Activated naive CD8-positive, alpha-beta T cell treated with anti-CD3 and anti-CD28 coated beads, Interleukin-2, amount 10 ng/mL, durations not matched to agents 7 days and 5 days (primary cell): ENCODE measurements around the gene UVSSA. TPM values are rescaled to one million over a fixed set of nuclear protein-coding genes. Genes with fewer than 3 reads are reported as not detected.

Experiments used
- ATAC-seq: fragments of 150-1000 bp; cut with Tn5 transposase; one replicate; pipeline ENCODE4 v1.10.0; 2021; ENCODE audit warnings: low read depth, moderate library complexity
- POLR2A ChIA-PET: fragments of 350-600 bp; sonication (Branson Sonifier 250); formaldehyde crosslinking; loops from one replicate; lab custom pipeline; 2021; ENCODE audit warnings: antibody characterized with exemption; lab: Charles Lee
- DNase-seq: peaks from one replicate; pipeline ENCODE4 v3.0.0; 2021
- H3K27ac Mint-ChIP-seq: one replicate; pipeline ENCODE4 v1.8.0; 2022; ENCODE audit warnings: mild to moderate bottlenecking, mixed read lengths
- H3K27me3 Mint-ChIP-seq: one replicate; pipeline ENCODE4 v1.8.0; 2022; ENCODE audit warnings: mild to moderate bottlenecking, moderate library complexity, mixed read lengths
- H3K36me3 Mint-ChIP-seq: one replicate; pipeline ENCODE4 v1.8.0; 2021; ENCODE audit warnings: mild to moderate bottlenecking, mixed read lengths
- H3K4me1 Mint-ChIP-seq: one replicate; pipeline ENCODE4 v1.8.0; 2021; ENCODE audit warnings: mixed read lengths
- H3K4me3 Mint-ChIP-seq: one replicate; pipeline ENCODE4 v1.8.0; 2022; ENCODE audit warnings: mild to moderate bottlenecking, moderate library complexity, mixed read lengths
- H3K9me3 Mint-ChIP-seq: one replicate; pipeline ENCODE4 v1.8.0; 2021; ENCODE audit warnings: mixed read lengths
- total RNA-seq, 2 experiments: library from RNA; stranded (reverse); gene quantifications; one replicate each; pipeline ENCODE4 v1.2.3, GENCODE V29; 2021

Gene UVSSA
- total RNA-seq, 2 experiments from 2014 or later = 30.0 to 30.9 TPM

- DNase-seq = no peak
- peaks cover 49% of the 10 kb centered on the region for H3K4me1 Mint-ChIP-seq
- H3K4me3 Mint-ChIP-seq = peak overlapping the region; percentile 81
- H3K9me3 Mint-ChIP-seq = no peaks in the 10 kb centered on the region
- no peak for ATAC-seq
- H3K36me3 Mint-ChIP-seq = peaks cover 33% of the 10 kb centered on the region
- peak overlapping the region; percentile 34 for H3K27ac Mint-ChIP-seq
- POLR2A ChIA-PET = interaction anchor here (0.6 to 2.3 kb wide), 4 partner anchors 19 to 646 kb away, joined by 3 to 8 read pairs (median 3); no protein-coding TSS in a partner anchor
- no peaks in the 10 kb centered on the region for H3K27me3 Mint-ChIP-seq
Measured at GRCh38 chr4:1310031-1310795, 36.8 kb upstream of the UVSSA start.

GRCh38 chr4:1310796-1311631 lies 36.0 kb upstream of the UVSSA start:
- POLR2A ChIA-PET = interaction anchor here (0.9 kb wide), 1 partner anchor 19 kb away, joined by 3 read pairs; no protein-coding TSS in a partner anchor
- no peaks in the 10 kb centered on the region for H3K27me3 Mint-ChIP-seq
- H3K4me3 Mint-ChIP-seq = peak overlapping the region; percentile 47
- H3K27ac Mint-ChIP-seq = peak overlapping the region; percentile 48
- peaks cover 32% of the 10 kb centered on the region for H3K36me3 Mint-ChIP-seq
- DNase-seq = no peak
- H3K9me3 Mint-ChIP-seq = no peaks in the 10 kb centered on the region
- peak; percentile 25 for ATAC-seq
- H3K4me1 Mint-ChIP-seq = peaks cover 46% of the 10 kb centered on the region

- no peak overlapping the region for H3K4me3 Mint-ChIP-seq
- peaks cover 39% of the 10 kb centered on the region for H3K4me1 Mint-ChIP-seq
- H3K27ac Mint-ChIP-seq = peak overlapping the region; percentile 16
- ATAC-seq (no peak), DNase-seq (no peak)
- peaks cover 35% of the 10 kb centered on the region for H3K36me3 Mint-ChIP-seq
- POLR2A ChIA-PET = no interaction called here
- H3K9me3 Mint-ChIP-seq = no peaks in the 10 kb centered on the region
- no peaks in the 10 kb centered on the region for H3K27me3 Mint-ChIP-seq
Measured at GRCh38 chr4:1312821-1313640, 34.0 kb upstream of the UVSSA start.

- Mint-ChIP-seq H3K27ac (no peak overlapping the region), H3K36me3 (peaks cover 32% of the 10 kb centered on the region), H3K9me3 (no peaks in the 10 kb centered on the region), H3K4me1 (peaks cover 23% of the 10 kb centered on the region), H3K4me3 (no peak overlapping the region), H3K27me3 (no peaks in the 10 kb centered on the region)
- POLR2A ChIA-PET = interaction anchor here (1.0 to 1.5 kb wide), 4 partner anchors 10 to 65 kb away, joined by 3 read pairs; no protein-coding TSS in a partner anchor
- DNase-seq (no peak), ATAC-seq (no peak)
Measured at GRCh38 chr4:1315306-1315705, 31.7 kb upstream of the UVSSA start.

- DNase-seq = peak; percentile 48
- POLR2A ChIA-PET = interaction anchor here (1.1 to 1.5 kb wide), 2 partner anchors 26 to 66 kb away, joined by 3 read pairs; no protein-coding TSS in a partner anchor
- Mint-ChIP-seq H3K4me3 (peak overlapping the region; percentile 18), H3K27me3 (no peaks in the 10 kb centered on the region), H3K4me1 (peaks cover 21% of the 10 kb centered on the region), H3K9me3 (no peaks in the 10 kb centered on the region), H3K36me3 (peaks cover 35% of the 10 kb centered on the region), H3K27ac (peak overlapping the region; percentile 82)
- peak; percentile 50 for ATAC-seq
Measured at GRCh38 chr4:1315836-1316536, 31.0 kb upstream of the UVSSA start.

- H3K36me3 Mint-ChIP-seq = peaks cover 39% of the 10 kb centered on the region
- no peaks in the 10 kb centered on the region for H3K27me3 Mint-ChIP-seq
- POLR2A ChIA-PET = interaction anchor here (1.1 kb wide), 1 partner anchor 66 kb away, joined by 3 read pairs; no protein-coding TSS in a partner anchor
- ATAC-seq = no peak
- H3K9me3 Mint-ChIP-seq = no peaks in the 10 kb centered on the region
- H3K4me1 Mint-ChIP-seq = peaks cover 16% of the 10 kb centered on the region
- DNase-seq = no peak
- H3K4me3 Mint-ChIP-seq = no peak overlapping the region
- H3K27ac Mint-ChIP-seq = peak overlapping the region; percentile 54
Measured at GRCh38 chr4:1316537-1317168, 30.4 kb upstream of the UVSSA start.

GRCh38 chr4:1317177-1318045 lies 29.6 kb upstream of the UVSSA start:
- no peaks in the 10 kb centered on the region for H3K9me3 Mint-ChIP-seq
- no peak for ATAC-seq
- H3K27ac Mint-ChIP-seq = no peak overlapping the region
- no peaks in the 10 kb centered on the region for H3K27me3 Mint-ChIP-seq
- H3K4me1 Mint-ChIP-seq = peaks cover 14% of the 10 kb centered on the region
- POLR2A ChIA-PET = no interaction called here
- peaks cover 37% of the 10 kb centered on the region for H3K36me3 Mint-ChIP-seq
- H3K4me3 Mint-ChIP-seq = no peak overlapping the region
- DNase-seq = no peak

- ATAC-seq (no peak), DNase-seq (no peak)
- H3K4me1 Mint-ChIP-seq = peaks cover 14% of the 10 kb centered on the region
- H3K36me3 Mint-ChIP-seq = peaks cover 32% of the 10 kb centered on the region
- H3K4me3 Mint-ChIP-seq = no peak overlapping the region
- H3K27ac Mint-ChIP-seq = peak overlapping the region; percentile 61
- no peaks in the 10 kb centered on the region for H3K27me3 Mint-ChIP-seq
- H3K9me3 Mint-ChIP-seq = no peaks in the 10 kb centered on the region
- POLR2A ChIA-PET = no interaction called here
Measured at GRCh38 chr4:1318046-1318375, 29.0 kb upstream of the UVSSA start.

- ATAC-seq = no peak
- DNase-seq = no peak
- Mint-ChIP-seq H3K27ac (peak overlapping the region; percentile 61), H3K9me3 (no peaks in the 10 kb centered on the region), H3K36me3 (peaks cover 32% of the 10 kb centered on the region), H3K4me1 (peaks cover 12% of the 10 kb centered on the region), H3K27me3 (no peaks in the 10 kb centered on the region), H3K4me3 (no peak overlapping the region)
- POLR2A ChIA-PET = interaction anchor here (0.6 kb wide), 1 partner anchor 29 kb away, joined by 3 read pairs; the partner anchor contains the start of gene MAEA
Measured at GRCh38 chr4:1318488-1319213, 28.4 kb upstream of the UVSSA start.

- ATAC-seq (no peak), DNase-seq (no peak)
- POLR2A ChIA-PET = no interaction called here
- Mint-ChIP-seq H3K9me3 (no peaks in the 10 kb centered on the region), H3K4me1 (peaks cover 5% of the 10 kb centered on the region), H3K36me3 (peaks cover 24% of the 10 kb centered on the region), H3K27me3 (no peaks in the 10 kb centered on the region), H3K4me3 (no peak overlapping the region), H3K27ac (no peak overlapping the region)
Measured at GRCh38 chr4:1321486-1321885, 25.5 kb upstream of the UVSSA start.
